Body of pancreas (tissue), 4 donors: ENCODE measurements around the gene UGT3A1. TPM values are rescaled to one million over a fixed set of nuclear protein-coding genes. Genes with fewer than 3 reads are reported as not detected.
"Not testable (repeated sequence)": the region's sequence is repeated elsewhere in the genome, so short reads cannot be mapped to it uniquely, and the experiment has no call there.

Experiments used
- ATAC-seq: fragments of 150-250 bp; one replicate; pipeline ENCODE4 v1.9.1; 2016
- DNase-seq, 4 donors: peaks; one replicate each; pipeline ENCODE4 v3.0.0-alpha.2; 2019
- H3K27ac ChIP-seq, 4 donors: fragments of 200-600 bp; sonication (generic); 1 replicate in 3 of 4; 2 replicates in 1 of 4; pipeline versions ENCODE4 v1.5.1 to v1.6.1; 2016 to 2019; ENCODE audit warnings: mild to moderate bottlenecking in 1 of 4, mixed read lengths in 1 of 4, moderate library complexity in 1 of 4
- H3K27me3 ChIP-seq, 2 donors: fragments of 200-600 bp; sonication (generic); one replicate each; pipeline ENCODE4 v1.6.0; 2016; ENCODE audit warnings: mild to moderate bottlenecking in 1 of 2
- H3K36me3 ChIP-seq, 2 donors: fragments of 200-600 bp; sonication (generic); replicated peaks in 1 of 2; 2 replicates each; pipeline ENCODE4 v1.5.1; 2016; ENCODE audit warnings: low read depth in 2 of 2; ENCODE audit not compliant: insufficient read depth in 1 of 2
- H3K4me1 ChIP-seq: fragments of 200-600 bp; sonication (generic); one replicate; pipeline ENCODE4 v1.6.0; 2016
- H3K4me3 ChIP-seq, 2 donors: fragments of 200-600 bp; sonication (generic); 1 replicate in 1 of 2; 2 replicates in 1 of 2; pipeline ENCODE4 v1.5.1; 2016 to 2019
- H3K9me3 ChIP-seq, 3 donors: fragments of 200-600 bp; sonication (generic); 1 replicate in 2 of 3; 2 replicates in 1 of 3; pipeline ENCODE4 v1.5.1; 2016
- POLR2A ChIP-seq, 3 donors: fragments of 450-650 bp; IDR thresholded peaks; one replicate each; pipeline ENCODE4 v1.6.1; 2016; ENCODE audit warnings: antibody characterized with exemption in 3 of 3, mild to moderate bottlenecking in 2 of 3
- WGBS, 2 donors: methylation state at CpG; one replicate each; pipeline ENCODE4 v1.1.5; 2017; 5-methylcytosine and 5-hydroxymethylcytosine counted together
- intact Hi-C: fragments of 100-400 bp; cut with DNase I; formaldehyde crosslinking; loops from one replicate; pipeline ENCODE4 v1.15.1; 2023
- total RNA-seq, 2 donors: library from RNA; depleted of rRNA; stranded (reverse); fragments of >200 nt; gene quantifications; one replicate each; pipeline ENCODE4 v1.1.0, GENCODE V29; 2016
- TF ChIP-seq, protein P1 (sequence below), 7 experiments: fragments of 450-650 bp in 4 of 7; fragments of 200-600 bp in 3 of 7; sonication (generic) in 3 of 7; IDR thresholded peaks; one replicate each; pipeline ENCODE4 v1.5.1; 2016 to 2019; ENCODE audit warnings: antibody characterized with exemption in 7 of 7

The UGT3A1 gene
- total RNA-seq, 2 donors from 2014 or later = not detected

- Histone ChIP-seq H3K27me3 (no peaks in the 10 kb centered on the region), H3K9me3 (no peaks in the 10 kb centered on the region), H3K27ac (no peak overlapping the region), H3K36me3 (no peaks in the 10 kb centered on the region), H3K4me3 (no peak overlapping the region), H3K4me1 (no peaks in the 10 kb centered on the region)
- WGBS, 2 donors = 42 to 67% methylated on average over 4 of the region's 4 CpGs
- no peak for DNase-seq
- intact Hi-C loops = no loop called here
- ATAC-seq = no peak
- TF ChIP-seq POLR2A (IDR thresholded peaks at IDR 0.05) = no peak
- TF ChIP-seq, protein P1, sequence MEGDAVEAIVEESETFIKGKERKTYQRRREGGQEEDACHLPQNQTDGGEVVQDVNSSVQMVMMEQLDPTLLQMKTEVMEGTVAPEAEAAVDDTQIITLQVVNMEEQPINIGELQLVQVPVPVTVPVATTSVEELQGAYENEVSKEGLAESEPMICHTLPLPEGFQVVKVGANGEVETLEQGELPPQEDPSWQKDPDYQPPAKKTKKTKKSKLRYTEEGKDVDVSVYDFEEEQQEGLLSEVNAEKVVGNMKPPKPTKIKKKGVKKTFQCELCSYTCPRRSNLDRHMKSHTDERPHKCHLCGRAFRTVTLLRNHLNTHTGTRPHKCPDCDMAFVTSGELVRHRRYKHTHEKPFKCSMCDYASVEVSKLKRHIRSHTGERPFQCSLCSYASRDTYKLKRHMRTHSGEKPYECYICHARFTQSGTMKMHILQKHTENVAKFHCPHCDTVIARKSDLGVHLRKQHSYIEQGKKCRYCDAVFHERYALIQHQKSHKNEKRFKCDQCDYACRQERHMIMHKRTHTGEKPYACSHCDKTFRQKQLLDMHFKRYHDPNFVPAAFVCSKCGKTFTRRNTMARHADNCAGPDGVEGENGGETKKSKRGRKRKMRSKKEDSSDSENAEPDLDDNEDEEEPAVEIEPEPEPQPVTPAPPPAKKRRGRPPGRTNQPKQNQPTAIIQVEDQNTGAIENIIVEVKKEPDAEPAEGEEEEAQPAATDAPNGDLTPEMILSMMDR (IDR thresholded peaks at IDR 0.05) = no peak
These were observed 2.7 kb downstream of the UGT3A1 start for GRCh38 chr5:35988529-35988928.

GRCh38 chr5:35987776-35988175 is 3.4 kb downstream of the UGT3A1 start:
- no peaks in the 10 kb centered on the region for H3K4me1 ChIP-seq
- ATAC-seq (no peak), DNase-seq (no peak)
- WGBS, 2 donors = 31 to 36% methylated on average over 3 of the region's 3 CpGs
- H3K27me3 ChIP-seq = no peaks in the 10 kb centered on the region
- intact Hi-C loops = no loop called here
- H3K27ac ChIP-seq = no peak overlapping the region
- TF ChIP-seq, protein P1 (IDR thresholded peaks at IDR 0.05) = no peak
- TF ChIP-seq POLR2A (IDR thresholded peaks at IDR 0.05) = no peak
- no peak overlapping the region for H3K4me3 ChIP-seq
- H3K9me3 ChIP-seq = no peaks in the 10 kb centered on the region
- no peaks in the 10 kb centered on the region for H3K36me3 ChIP-seq

DNA sequence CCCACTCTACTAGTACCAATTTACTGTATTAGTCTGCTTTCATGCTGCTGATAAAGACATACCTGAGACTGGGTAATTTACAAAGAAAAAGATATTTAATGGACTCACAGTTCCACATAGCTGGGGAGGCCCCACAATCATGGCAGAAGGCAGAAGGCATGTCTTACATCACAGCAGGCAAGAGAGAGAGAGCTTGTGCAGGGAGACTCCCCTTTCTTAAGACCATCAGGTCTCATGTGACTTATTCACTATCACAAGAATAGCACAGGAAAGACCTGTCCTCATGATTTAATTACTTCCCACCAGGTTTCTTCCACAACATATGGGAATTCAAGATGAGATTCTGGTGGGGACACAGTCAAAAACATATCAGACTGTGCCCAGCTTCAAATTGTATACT is 11.5 kb downstream of the UGT3A1 start:
- no peaks in the 10 kb centered on the region for H3K27me3 ChIP-seq
- DNase-seq = no peak
- intact Hi-C loops = no loop called here
- H3K4me1 ChIP-seq = no peaks in the 10 kb centered on the region
- no peak overlapping the region for H3K4me3 ChIP-seq
- H3K9me3 ChIP-seq = no peaks in the 10 kb centered on the region
- no peak overlapping the region for H3K27ac ChIP-seq
- H3K36me3 ChIP-seq = no peaks in the 10 kb centered on the region
- ATAC-seq = no peak
- TF ChIP-seq, protein P1 (IDR thresholded peaks at IDR 0.05) = no peak
- no peak for TF ChIP-seq POLR2A (IDR thresholded peaks at IDR 0.05)

GRCh38 chr5:35976859-35977258 is 14.3 kb downstream of the UGT3A1 start:
- ATAC-seq, H3K27ac ChIP-seq, H3K27me3 ChIP-seq, H3K4me1 ChIP-seq, DNase-seq, H3K4me3 ChIP-seq, intact Hi-C loops, H3K9me3 ChIP-seq, H3K36me3 ChIP-seq: not testable (repeated sequence)
- 45 to 57% methylated on average over 3 of the region's 3 CpGs for WGBS, 2 donors

- no peaks in the 10 kb centered on the region for H3K36me3 ChIP-seq
- H3K4me1 ChIP-seq = no peaks in the 10 kb centered on the region
- TF ChIP-seq, protein P1 (IDR thresholded peaks at IDR 0.05) = no peak
- no peak for TF ChIP-seq POLR2A (IDR thresholded peaks at IDR 0.05)
- H3K9me3 ChIP-seq = no peaks in the 10 kb centered on the region
- no peak overlapping the region for H3K27ac ChIP-seq
- ATAC-seq = no peak
- no peaks in the 10 kb centered on the region for H3K27me3 ChIP-seq
- H3K4me3 ChIP-seq = no peak overlapping the region
- no peak for DNase-seq
- intact Hi-C loops = no loop called here
- 54 to 57% methylated on average over 4 of the region's 4 CpGs for WGBS, 2 donors
These were observed 16.6 kb downstream of the UGT3A1 start for GRCh38 chr5:35974570-35974969.
